Subcutaneous preadipocyte (primary cell): ENCODE results near the gene STRADA. TPM values are rescaled to one million over a fixed set of nuclear protein-coding genes. Genes with fewer than 3 reads are reported as not detected.

Experiments
- total RNA-seq: library from RNA; depleted of rRNA; stranded (reverse); fragments of >200 nt; gene quantifications from 2 replicates; pipeline ENCODE4 v1.2.3, GENCODE V29; 2012

The STRADA gene, protein sequence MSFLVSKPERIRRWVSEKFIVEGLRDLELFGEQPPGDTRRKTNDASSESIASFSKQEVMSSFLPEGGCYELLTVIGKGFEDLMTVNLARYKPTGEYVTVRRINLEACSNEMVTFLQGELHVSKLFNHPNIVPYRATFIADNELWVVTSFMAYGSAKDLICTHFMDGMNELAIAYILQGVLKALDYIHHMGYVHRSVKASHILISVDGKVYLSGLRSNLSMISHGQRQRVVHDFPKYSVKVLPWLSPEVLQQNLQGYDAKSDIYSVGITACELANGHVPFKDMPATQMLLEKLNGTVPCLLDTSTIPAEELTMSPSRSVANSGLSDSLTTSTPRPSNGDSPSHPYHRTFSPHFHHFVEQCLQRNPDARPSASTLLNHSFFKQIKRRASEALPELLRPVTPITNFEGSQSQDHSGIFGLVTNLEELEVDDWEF
- total RNA-seq = 28.3 and 29.1 TPM in 2 replicates

GRCh38 chr17:63741408-63742173 is at the start of gene STRADA:
Gene STRADA (minus strand): TSS chr17:63741799. CDS start chr17:63728369, 13,430 bp downstream.

DNA sequence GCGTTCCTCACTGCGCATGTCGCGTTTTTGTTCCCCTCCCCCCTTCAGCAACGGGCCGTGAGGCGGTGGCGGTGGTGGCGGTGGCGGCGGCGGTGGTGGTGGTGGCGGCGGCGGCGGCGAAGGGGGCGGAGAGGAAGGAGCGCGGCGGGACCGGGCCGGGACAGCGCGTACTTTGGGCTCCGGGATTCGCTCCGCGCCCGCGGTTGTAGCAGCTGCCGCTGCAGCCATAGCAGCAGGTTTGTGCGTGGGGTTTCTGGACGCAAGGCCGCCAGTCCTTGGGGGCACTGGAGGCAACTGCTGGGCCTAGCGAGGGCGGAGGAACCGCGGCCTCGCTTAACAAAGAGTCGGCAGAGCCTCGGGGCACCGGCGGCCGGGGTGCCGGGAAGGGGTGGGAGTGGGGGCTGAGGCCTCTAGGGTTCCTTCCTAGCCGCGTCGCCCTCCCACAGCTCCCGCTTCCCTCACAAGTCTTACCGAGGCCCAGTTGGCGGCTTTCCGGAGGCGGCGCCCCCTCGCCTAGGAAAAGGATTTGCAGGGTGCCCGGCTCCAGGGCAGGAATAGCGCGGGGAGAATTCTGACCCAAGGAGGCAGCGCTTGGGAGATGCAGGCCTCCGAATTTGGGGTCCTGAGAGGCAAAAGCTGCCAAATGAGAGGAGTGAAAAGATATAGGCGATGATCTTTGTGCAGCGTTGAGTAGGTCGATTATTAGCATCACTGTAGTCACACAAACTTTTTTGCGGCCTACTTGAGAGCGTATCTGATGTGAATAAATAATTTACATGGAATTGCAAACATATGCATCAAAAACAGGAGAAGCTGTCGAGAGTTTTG is 32.8 kb upstream of the STRADA start, which contains the start of gene DDX42:
Gene DDX42, plus strand, starts transcription at position 30 of the 828 bp plus-strand sequence. CDS start 12,880 bp downstream, outside the sequence.

GRCh38 chr17:63773272-63774140 is 31.9 kb upstream of the STRADA start, which contains the start of gene CCDC47:
Gene CCDC47 (minus strand): TSS chr17:63773597. CDS start chr17:63766175, 7,422 bp downstream.

GRCh38 chr17:63699638-63700527 is 41.7 kb downstream of the STRADA start, which contains the start of gene LIMD2:
Gene LIMD2 (minus strand): TSS chr17:63700125. CDS start chr17:63699298, 827 bp downstream.

Other genes with a start within 250 kb of the STRADA start
- not detected in 2 replicates for gene KCNH6, start 218.4 kb downstream of the STRADA start, total RNA-seq
- 20.2 and 26.4 TPM in 2 replicates for gene DCAF7, start 191.3 kb downstream of the STRADA start, total RNA-seq
- 22.8 and 31.9 TPM in 2 replicates for gene TACO1, start 140.9 kb downstream of the STRADA start, total RNA-seq
- 30.1 and 38.1 TPM in 2 replicates for gene MAP3K3, start 119.4 kb downstream of the STRADA start, total RNA-seq
- 1.8 and 4.7 TPM in 2 replicates for gene LIMD2, start 41.7 kb downstream of the STRADA start, total RNA-seq
- gene CCDC47, start 31.8 kb upstream of the STRADA start, total RNA-seq = 62.5 and 66.7 TPM in 2 replicates
- gene DDX42, start 32.4 kb upstream of the STRADA start, total RNA-seq = 55.9 and 65.3 TPM in 2 replicates
- gene PSMC5, start 85.6 kb upstream of the STRADA start, total RNA-seq = 48.9 and 56.6 TPM in 2 replicates
- gene FTSJ3, start 85.9 kb upstream of the STRADA start, total RNA-seq = 56.6 and 64.7 TPM in 2 replicates
- 142 and 174 TPM in 2 replicates for gene SMARCD2, start 100.9 kb upstream of the STRADA start, total RNA-seq
- gene CSH2, start 131.9 kb upstream of the STRADA start, total RNA-seq = not detected in 2 replicates
- not detected in 2 replicates for gene GH2, start 140.1 kb upstream of the STRADA start, total RNA-seq
- gene CSH1, start 154.8 kb upstream of the STRADA start, total RNA-seq = not detected in 2 replicates
- gene CSHL1, start 169.5 kb upstream of the STRADA start, total RNA-seq = not detected in 2 replicates
- not detected in 2 replicates for gene GH1, start 177.0 kb upstream of the STRADA start, total RNA-seq
- 0.39 TPM in 1 of 2 replicates, not detected in the other for gene CD79B, start 190.5 kb upstream of the STRADA start, total RNA-seq
- gene SCN4A, start 231.1 kb upstream of the STRADA start, total RNA-seq = under 0.01 TPM in 1 of 2 replicates, not detected in the other